ENCODE measurements around the gene DNAJC24.

DNA sequence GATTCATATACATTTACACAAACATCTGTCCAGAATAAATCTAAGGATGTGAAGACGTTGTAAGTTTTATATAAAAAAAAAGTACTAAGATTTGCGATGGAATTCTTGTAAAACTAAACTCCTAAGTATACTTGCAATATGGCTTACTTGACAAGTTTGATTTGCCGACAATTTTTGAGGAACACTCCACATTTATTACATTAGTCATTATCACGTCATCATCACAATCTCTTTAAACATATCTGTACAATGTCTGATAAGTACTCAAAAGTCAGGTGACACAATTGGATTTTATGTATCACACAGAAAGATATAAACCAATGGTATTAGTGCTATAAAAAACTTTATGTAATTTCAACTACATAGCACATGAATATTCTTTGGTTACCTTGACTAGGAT is 109.4 kb downstream of the DNAJC24 start:
- no peak for TF ChIP-seq YY1 (IDR thresholded peaks at IDR 0.05; ENCODE audit: insufficient read depth, insufficient read length)
- TF ChIP-seq SUZ12 (IDR thresholded peaks at IDR 0.05; ENCODE audit: extremely low read depth, insufficient read depth, insufficient read length): no peak

Data from NT2/D1 (cell line).